ENCODE results near the gene TCF7L1.

- TF ChIP-seq, protein P1, sequence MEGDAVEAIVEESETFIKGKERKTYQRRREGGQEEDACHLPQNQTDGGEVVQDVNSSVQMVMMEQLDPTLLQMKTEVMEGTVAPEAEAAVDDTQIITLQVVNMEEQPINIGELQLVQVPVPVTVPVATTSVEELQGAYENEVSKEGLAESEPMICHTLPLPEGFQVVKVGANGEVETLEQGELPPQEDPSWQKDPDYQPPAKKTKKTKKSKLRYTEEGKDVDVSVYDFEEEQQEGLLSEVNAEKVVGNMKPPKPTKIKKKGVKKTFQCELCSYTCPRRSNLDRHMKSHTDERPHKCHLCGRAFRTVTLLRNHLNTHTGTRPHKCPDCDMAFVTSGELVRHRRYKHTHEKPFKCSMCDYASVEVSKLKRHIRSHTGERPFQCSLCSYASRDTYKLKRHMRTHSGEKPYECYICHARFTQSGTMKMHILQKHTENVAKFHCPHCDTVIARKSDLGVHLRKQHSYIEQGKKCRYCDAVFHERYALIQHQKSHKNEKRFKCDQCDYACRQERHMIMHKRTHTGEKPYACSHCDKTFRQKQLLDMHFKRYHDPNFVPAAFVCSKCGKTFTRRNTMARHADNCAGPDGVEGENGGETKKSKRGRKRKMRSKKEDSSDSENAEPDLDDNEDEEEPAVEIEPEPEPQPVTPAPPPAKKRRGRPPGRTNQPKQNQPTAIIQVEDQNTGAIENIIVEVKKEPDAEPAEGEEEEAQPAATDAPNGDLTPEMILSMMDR (IDR thresholded peaks at IDR 0.05) = no peak
- TF ChIP-seq POLR2A (IDR thresholded peaks at IDR 0.05) = no peak
Measured at GRCh38 chr2:85307527-85307897, 174.3 kb downstream of the TCF7L1 start.
